GM18517 (cell line): ENCODE results near the gene LIN7C.
A peak's percentile ranks its signal among the peaks of the same experiment; 100 is the strongest.

Experiments used
- ATAC-seq: cut with Tn5 transposase; IDR thresholded peaks from one replicate; pipeline ENCODE4 v1.9.1; 2021; ENCODE audit warnings: mild to moderate bottlenecking, moderate library complexity; ENCODE audit not compliant: unreplicated experiment

The LIN7C gene

DNA sequence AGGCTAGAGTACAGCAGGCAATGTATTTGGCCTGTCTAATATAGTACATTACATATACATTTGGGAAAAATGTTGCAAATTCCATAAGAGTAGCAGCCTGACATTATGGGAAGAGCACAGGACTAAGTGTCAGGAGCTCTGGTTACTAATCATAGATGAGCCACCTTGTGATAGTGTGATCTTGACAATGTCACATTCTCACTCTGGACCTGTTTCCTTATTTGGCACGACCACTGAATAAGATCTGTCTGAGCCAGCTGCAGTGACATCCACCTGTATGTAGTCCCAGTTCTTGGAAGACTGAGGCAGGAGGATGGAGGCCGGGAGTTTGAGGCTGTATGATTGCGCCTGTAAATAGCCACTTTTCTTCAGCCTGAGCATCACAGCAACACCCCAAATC, 5.7 kb upstream of the LIN7C start:
- no peak for ATAC-seq

DNA sequence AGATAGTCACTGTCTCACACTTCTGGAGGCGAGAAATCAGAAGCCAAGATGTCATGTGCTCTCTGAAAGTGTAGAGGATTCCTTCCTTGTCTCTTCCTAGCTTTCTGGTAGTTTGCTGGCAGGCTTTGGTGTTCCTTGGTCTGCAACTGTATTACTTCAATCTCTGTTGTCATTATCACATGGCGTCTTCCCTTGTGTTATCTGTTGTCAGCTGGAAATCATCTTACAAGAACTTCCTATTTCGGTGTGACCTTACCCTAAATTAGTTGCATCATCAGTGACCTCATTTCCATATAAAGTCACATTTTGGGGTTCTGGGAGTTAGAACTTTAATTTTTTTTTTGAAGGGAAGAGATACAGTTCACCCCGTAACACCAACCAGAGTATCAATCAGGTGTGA, 3.3 kb upstream of the LIN7C start:
- ATAC-seq = no peak

DNA sequence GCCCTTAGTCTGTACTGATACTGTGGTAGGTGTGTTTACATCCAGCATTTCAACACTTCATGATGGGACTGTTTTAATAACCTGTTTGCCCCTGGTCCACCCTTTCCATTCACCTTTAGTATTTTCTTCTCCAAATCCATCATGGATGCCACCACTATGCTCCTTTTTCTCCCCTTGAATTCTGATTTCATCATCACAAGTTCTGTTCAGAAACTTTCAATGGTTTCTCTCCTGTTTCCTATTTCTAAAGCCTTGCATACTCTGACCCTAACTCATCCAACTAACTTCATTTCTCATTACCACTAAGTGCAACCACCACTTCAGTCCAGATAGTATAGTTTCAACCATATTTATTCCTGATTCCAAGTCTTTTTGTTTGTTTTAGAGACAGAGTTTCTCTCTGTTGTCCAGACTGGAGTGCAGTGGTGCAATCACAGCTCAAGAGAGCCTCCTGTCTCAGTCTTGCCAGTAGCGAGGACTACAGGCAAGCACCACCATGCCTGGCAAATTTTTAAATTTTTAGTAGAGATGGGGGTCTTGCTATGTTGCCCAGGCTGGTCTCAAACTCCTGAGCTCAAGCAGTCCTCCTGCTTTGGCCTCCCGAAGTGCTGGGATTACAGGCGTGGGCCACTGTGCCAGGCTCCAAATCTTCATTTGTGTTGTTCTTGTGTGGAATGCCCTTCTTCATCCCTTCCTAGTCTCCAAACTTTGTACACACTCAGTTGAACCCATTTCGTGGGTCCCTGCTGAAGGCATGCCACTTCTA, 1.2 kb upstream of the LIN7C start:
- no peak for ATAC-seq

DNA sequence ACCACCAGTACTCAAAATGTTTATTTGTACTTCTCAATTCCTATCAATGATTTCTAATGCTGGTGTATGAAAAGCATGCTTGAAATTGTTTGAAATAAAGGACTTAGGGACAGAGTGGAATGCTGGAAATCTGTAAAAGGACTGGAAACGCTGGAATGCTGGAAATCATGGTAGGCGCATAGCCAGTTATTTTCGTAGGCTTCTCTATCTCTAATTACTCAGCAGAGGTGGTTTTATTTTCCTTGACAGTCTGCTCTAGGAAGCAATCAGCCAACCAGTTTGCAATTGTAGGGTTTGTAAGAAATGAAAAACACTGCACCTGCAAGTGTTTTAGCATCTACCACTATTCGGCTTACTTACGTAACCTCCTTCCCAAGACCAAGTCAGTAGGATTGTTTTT, 788 bp downstream of the LIN7C start:
- peak; percentile 1 for ATAC-seq

DNA sequence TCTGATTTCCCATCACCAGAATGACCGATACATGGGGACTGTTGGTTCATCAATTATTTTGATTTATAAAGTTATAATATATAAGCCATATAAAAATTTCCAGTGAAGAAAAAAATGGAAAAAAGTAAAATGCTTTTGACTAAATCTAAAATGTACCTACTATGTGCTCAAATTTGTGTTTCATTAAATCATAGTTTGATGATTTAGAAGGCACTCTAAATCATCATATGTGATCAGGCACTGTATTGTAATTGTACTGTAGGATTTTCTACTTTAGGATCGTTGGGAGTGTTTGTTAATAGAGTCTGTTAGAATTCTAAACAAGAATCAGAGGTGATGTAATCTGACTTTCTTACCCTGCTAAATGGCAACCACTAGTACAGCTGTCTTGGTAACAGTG, 2.4 kb downstream of the LIN7C start:
- ATAC-seq = no peak

DNA sequence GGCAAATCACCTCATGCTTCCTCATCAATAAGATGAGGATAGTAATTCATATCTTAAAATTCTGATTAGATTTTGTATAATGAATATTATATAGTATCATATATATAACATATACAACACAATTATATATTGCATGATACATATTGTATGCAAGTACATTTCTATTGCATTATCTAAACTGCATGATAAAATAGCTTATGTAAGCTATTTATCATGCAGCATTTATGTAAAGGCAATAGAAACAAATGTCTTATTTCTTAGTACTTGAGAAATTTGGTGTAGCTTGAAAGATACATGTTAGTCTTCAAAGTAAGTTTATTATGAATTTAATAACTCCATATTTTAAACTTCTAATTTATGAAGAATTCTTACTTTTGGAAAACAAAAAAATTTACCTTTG, 5.5 kb downstream of the LIN7C start:
- ATAC-seq = no peak

DNA sequence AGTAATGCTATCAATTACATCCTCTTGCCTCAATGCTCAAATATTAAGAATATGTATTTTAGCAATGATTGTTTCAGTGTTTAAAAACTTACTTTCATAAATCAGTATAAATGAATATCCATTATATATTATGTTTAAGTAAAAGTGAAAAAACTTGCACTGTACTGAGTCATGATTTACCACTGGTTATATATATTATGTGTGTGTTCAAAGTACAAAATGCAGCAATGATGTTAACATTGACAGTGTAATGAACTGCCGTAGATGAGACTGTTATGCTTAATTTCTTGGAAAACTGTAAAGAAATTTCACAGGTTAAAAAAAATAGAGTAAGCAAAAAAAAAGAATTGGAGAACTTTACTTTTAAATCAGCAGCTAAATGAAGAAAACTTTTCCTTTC, 8.7 kb downstream of the LIN7C start:
- ATAC-seq = no peak

DNA sequence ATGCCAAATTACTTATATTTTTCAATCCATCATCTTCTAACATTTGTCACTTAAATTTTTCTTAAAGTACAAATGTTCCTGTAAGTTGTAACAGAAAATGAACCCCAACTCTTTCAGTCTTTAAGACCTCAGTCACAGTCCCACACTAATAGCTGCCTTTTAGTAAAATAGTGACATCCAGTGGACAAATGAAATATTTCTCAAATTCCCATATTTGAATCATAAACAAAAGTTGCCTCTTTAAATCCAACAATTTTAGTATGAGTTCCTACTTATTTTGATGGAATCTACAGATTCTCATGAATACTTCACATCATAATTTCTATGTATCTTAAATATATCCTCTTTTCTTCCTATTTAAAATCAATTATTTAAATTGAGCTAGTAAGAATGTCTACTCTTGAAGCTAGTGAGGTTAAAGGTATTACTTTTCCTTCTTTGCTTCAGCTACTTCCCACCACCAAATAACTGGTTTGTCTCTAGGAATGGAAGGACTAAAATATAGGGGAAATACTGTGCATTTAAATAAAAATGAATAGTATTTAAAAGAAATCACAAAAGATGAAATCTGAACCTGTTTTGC, 9.2 kb downstream of the LIN7C start:
- peak; percentile 81 for ATAC-seq

DNA sequence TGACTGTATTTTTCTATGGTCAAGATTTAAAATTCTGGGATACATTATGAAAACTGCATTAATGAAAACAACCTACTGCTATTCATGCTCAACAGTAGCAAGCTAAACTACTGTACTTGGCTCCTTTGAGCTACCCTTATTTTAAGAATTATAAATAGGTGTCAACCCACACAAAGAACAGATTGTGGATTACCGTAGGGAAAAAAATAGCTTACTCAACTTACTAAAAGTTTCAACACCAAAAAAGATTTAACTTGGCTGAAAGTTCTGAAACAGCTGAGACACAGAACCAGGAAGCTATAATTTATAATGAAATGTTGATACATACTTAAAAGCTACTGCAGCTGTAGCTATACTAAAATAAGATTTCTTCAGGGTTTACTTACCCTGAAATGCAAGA, 10.1 kb downstream of the LIN7C start:
- ATAC-seq = no peak

DNA sequence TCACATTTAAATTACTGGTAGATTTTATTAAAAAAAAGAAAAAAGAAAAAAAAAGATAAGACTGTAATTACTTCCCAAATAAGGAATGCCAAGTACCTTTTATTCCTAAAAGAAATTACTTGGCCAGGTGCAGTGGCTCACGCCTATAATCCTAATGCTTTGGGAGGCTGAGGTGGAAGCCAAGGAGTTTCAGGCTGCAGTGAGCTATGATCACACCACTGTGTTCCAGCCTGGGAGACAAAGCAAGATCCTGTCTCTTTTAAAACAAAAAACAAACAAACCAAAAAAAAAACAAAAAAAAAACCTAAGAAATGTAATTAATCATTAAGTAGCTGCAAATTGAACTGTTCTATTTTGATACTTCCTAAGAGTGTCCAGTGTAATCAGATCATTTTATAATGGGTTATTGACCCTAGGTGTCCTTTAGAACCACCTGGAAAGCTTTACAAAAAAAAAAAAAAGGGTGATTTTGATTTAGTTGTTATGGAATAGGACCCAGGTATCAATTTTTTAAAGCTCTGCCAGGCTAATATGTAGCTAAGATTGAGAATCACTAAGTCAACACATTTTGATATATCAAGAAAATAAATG, 10.8 kb downstream of the LIN7C start:
- no peak for ATAC-seq

DNA sequence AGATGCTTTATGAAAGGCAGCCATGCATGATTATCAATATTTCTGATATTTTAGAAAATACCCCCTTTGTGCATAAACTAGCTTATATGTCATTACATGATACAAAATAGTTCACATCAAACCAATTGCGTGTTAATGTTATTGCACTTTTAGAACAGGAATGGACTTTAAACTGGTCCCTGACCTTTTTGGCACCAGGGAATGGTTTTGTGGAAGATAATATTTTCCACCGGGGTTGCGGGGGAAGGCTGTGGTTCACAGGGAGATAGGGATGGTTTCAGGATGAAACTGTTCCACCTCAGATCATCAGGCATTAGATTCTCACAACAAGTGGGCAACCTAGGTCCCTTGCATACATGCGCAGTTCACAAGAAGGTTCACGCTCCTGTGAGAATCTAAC, 17.5 kb downstream of the LIN7C start:
- ATAC-seq = no peak

DNA sequence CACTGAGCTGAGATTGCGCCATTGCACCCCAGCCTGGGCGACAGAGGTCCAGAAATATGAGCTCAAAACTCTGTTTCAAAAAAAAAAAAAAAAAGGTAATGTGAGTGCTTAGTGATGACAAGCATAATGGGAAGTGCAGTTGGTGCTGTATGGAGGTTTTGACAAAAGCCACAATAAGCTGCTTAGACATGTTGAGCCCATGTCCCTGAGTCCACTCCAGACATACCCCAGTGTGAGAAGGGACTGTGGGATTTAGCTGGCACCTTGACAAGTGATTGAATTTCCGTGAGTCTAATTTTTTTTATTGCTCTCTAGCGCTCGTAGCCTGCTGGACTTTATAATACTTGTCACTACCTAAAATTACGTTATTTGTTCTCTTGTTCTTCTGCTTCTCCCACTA, 18.9 kb downstream of the LIN7C start:
- no peak for ATAC-seq

DNA sequence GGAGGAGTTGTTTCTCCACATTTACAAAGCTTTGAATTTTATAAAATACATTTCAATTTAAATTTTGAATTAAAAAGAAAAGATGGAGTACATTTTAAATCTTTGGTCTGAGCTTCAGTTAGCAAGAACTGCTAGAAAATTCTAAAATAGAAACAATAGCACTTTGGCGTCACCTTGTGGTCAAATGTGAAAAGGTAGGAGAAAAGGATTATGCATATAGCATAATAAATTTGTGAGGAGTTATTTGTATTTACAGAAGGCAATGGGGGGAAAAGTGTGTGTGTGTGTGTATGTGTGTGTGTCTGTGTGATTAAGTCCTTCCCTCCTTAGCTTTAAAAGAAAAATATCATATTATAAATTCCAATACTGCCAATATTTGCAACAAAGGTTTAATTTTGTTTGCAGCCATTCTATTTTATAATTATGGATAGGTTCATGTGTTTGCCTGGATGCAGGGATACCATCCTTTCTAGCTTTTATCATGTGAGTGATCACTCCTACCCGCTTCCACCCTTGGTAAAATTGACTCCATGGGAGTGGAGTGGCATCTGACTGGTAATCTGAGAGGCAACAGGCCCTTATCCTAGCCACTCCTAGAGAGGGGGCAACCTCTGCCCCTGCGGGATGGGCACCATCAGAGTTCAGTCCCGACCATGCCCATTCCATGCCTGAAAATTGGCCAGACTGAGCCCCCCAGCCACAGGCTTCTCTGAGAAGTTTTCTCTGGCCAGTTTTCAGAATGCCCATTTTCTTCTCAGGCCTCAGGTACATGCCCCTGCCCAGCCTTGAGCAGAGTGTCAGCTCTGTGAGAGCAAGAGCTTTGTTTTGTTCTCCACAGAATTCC, 20.4 kb downstream of the LIN7C start:
- no peak for ATAC-seq

DNA sequence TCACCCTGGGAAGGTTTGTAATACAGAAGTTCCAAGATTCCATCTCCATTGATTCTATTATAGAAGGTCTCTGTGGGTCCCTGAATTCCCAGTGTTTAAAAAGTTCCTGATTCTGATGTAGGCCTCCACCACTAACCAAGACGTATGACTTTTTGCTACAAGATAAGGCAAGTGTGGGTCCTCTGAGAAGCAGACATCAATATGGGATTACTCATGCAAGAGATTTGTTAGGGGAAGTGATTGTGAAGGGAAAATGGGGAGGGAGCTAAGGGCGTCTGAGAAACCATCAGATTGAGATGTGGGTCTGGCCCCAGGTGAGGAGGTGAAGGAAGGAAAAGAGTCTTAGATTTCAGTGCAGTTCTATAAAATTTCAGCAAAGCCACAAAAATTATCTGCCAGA, 23.8 kb downstream of the LIN7C start:
- no peak for ATAC-seq

DNA sequence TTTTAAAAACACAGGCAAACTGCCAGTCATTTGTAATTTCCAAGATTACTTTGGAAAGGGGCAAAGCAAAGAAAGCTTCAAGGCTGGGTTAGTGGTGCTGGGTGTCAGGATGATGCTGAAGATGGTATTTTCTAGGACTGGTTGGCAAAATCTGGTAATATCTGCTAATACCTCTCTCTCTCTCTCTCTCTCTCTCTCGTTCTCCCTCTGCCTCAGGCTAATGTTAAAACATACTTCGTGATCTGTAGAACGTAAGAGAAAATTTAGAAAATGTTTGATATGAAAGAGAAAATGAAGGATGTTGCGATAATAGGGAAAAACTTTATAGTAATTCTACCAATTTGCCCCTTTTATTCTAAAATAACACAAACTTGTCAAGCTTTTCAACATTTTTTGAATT, 24.6 kb downstream of the LIN7C start:
- no peak for ATAC-seq

DNA sequence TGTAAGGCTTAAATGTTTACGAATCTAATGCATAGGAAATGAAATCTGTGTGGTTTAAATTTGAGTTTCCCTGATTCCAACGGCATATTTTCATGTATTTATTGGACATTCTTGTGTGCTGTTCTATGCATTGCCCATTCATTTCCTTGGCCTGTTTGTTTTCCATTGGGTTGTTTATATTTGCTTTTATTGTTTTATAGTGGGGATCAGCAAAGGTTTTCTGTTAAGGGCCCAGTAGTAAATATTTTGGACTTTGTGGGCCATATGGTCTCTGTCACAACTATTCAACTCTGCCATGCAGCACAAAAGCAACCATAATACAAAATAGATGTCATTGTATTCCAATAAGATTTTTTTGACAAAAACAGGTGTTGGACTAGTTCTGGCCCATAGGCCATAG, 28.7 kb downstream of the LIN7C start:
- no peak for ATAC-seq

DNA sequence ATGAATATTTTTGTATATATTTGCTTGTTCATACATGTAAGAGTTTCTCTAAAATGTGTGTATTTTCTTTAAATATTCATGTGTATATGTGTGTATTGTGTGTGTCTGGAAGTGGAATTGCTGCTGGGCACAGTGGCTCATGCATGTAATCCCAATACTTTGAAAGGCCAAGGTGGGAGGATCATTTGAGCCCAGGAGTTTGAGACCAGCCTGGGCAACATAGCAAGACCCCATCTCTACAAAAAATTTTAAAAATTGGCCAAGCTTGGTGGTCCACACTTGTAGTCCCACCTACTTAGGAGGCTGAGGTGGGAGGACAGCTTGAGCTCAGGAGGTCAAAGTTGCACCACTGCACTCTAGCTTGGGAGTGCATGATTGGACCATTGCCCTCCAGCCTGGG, 29.3 kb downstream of the LIN7C start:
- no peak for ATAC-seq

DNA sequence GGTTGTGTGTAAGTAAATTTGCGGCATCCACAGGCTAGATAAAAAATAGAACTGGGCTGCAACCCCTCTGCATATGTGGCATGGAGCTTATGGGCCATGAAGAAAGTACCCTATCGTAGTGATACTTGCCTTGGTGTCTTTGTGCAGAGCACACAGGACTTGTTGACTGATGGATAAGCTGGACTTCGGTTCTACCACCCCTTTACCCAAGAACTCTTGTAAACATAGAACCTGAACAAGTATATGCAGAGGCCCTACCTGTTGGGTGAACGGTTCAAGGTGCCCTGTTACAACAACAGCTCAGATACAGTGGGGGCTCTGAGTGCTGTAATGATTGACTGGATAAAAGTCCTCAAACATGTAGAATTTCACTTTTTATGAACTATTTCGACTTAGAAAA, 30.9 kb downstream of the LIN7C start:
- ATAC-seq = no peak

DNA sequence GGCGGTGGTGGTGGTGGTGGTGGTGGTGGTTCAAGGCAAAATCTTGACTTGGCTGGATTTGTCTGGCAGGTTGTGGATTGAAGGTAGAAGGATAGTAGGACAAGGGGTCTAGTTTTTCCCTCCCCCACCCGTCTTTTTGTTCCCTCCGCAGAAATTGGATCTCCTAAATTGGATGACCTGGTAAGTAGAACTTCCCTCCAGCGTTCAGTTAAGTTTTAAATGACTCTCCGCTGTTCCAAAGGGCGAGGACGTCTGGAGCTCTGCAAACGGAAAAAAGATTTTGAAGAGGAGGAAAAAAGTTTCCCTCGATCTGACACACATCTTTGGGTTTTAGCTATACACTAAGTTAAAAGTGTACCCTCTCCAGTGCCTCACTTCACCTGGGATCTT, 33.6 kb downstream of the LIN7C start:
- no peak for ATAC-seq

DNA sequence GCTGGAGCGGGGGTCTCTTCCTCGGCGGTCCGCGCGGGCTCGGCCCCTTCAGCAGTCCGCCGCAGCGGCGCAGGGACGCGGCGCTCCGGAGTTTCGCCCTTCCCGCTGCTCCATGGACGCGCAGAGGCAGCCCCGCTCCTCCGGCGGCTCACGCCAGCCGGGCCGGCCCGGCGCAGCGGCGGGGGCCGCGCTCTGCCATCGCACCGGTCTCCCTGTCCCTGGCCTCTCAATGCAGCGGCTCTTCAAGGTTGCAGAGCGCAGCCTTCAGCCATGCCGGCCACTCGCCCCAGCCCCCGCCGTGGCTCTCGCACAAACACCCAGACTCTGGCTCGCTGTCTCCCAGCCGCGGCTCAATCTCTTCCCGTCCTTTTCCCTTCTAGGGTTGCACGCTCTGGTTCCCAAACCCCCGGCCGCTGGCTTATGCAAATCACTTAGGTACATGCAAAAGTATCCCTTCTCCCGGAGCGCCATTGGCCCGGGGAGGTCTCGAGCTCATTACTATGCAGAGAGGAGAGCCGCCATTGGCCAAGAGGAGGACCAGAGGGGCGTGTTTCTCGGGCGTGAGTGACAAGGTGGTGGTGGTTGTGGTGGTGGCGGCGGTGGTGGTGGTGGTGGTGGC, 34.1 kb downstream of the LIN7C start, which contains the start of gene LGR4:
LGR4 (minus strand) TSS at position 393 of the 619 bp plus-strand sequence. CDS start 488 bp downstream, outside the sequence.
- peak; percentile 62 for ATAC-seq
